ENCODE measurements around the gene UTRN. TPM values are rescaled to one million over a fixed set of nuclear protein-coding genes. Genes with fewer than 3 reads are reported as not detected.

The UTRN gene
- total RNA-seq = 10 to 100 TPM; 88.3 to 89.5 TPM
- long read RNA-seq, partial matches to known transcripts = 4 of 12 reads
- long read RNA-seq, other reads (novel, unspliced or antisense) = 8 of 12 reads

DNA sequence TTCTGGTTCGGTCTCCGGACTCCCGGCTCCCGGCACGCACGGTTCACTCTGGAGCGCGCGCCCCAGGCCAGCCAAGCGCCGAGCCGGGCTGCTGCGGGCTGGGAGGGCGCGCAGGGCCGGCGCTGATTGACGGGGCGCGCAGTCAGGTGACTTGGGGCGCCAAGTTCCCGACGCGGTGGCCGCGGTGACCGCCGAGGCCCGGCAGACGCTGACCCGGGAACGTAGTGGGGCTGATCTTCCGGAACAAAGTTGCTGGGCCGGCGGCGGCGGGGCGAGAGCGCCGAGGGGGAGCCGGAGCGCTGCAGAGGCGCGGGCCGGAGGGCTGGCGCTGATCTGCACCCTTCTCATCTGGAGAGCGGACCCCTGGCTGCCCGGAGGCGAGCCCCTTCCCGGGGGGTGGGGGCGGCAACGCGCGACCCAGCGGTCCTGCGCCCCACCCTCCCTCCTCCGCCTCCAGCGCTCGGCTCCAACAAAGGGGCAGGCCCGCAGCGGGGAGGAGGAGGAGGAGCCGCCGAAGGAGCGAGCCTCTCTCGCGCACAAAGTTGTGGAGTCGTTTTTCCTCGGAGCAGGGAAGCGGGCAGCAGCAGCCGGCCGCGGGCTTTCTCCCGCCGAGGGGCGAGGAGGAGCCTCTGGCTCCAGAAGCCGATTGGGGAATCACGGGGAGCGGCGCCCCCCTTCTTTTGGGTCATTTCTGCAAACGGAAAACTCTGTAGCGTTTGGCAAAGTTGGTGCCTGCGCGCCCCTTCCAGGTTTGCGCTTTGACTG, at the start of gene UTRN:
Gene UTRN (plus strand): TSS at position 553 of the 765 bp plus-strand sequence. CDS start 6,494 bp downstream, outside the sequence.
- peak; percentile 77 to 80 for DNase-seq
- ATAC-seq = peak; percentile 78
- intact Hi-C loops (cut with DNase I, micrococcal nuclease) = no loop called here

DNA sequence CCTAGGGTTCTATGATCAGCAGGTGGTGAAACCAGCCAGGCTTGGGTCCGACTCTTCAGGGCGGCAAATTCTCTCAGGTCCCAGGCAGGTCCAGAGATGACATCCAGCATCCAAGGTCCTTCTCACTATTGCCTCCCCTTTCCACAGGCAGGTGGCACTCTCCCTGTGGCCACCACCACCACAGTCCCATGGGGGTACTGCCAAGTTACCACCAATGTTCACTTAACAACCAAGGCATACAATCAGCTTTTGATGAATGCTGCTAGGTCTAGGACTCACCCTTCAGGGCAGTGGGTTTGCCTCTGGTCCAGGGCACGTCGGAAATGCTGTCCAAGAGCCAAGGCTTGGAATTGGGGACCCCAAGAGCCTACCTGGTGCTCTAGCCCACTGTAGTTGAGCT, 40.4 kb upstream of the UTRN start:
- no peak for DNase-seq
- intact Hi-C loops (cut with DNase I, micrococcal nuclease) = no loop called here
- ATAC-seq = no peak

DNA sequence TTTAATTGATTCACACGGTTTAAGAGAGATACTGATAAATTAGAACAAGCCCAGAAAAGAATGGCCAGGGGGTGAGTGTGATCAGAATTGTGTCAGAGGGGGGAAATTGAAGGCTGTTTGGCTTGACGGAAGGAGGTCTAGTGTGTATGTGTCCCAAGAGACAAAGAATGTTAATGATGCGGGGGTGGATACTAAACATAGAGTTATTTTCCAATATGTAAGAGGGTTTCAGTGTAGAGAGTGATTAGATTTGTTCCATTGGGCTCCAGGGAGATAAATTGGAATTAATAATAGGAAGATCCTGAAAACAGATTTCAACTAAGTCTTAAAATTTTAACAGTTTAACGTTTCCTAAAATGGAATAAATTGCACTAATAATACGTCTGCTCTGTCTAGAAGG, 38.1 kb upstream of the UTRN start:
- intact Hi-C loops (cut with DNase I, micrococcal nuclease) = no loop called here
- no peak for DNase-seq
- ATAC-seq = no peak

DNA sequence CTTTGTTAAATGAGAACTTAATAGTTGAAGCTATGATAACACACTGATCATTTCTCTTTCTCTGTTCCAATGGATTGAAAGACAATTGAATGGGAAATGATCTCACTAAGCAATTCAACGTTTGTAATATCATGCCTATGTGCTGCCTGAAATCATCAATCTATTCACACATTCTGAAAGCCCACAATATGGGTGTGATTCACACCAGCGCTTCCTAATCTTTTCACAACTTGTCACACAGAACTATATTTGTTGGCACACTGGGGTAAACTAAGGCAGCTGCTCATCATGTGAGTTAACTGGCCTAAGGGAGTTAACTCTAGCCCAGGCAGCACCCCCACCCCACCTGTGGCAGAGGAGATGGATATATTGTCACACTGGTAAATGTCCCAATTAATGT, 37.1 kb upstream of the UTRN start:
- DNase-seq = no peak
- no peak for ATAC-seq
- intact Hi-C loops (cut with DNase I, micrococcal nuclease) = no loop called here

DNA sequence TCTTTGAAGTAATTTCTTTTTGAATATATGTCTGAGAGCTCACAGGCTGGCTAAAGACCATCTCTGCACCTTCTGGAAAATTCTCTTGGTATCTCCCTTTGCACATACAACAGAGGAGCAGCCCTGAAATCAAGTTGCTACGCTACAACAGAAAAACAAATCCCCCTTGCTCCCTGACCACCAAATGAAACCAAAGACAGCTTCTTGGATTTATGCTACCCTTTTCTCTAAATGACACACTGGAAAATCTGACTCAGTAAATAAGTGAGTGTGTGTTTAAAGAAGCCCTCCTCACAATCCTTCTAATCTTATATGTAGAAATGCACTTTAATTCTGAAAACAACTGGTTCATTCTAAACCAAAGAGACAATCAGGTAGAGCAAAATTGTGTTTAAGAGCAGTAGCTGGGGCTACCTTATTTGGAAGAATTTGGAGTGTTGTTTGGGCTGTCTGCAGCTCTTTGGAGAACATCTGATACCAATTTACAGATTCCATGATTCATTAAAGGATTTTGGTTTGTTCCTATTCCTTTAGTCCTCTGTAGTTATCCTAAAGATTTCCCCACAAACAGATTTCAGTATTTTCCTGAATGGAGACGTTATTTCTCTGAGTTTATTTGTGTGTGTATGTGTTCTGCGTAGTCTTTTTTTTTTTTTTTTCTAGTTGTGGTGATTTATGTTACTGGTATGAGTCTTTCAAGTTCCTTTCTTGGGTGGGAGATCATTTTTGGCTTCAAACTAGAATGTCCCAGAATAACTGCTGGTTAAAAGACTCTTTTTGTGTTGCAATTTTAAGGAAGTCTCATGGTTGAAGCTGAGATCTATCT, 36.4 kb upstream of the UTRN start:
- intact Hi-C loops (cut with DNase I, micrococcal nuclease) = no loop called here
- ATAC-seq (no peak), DNase-seq (no peak)

DNA sequence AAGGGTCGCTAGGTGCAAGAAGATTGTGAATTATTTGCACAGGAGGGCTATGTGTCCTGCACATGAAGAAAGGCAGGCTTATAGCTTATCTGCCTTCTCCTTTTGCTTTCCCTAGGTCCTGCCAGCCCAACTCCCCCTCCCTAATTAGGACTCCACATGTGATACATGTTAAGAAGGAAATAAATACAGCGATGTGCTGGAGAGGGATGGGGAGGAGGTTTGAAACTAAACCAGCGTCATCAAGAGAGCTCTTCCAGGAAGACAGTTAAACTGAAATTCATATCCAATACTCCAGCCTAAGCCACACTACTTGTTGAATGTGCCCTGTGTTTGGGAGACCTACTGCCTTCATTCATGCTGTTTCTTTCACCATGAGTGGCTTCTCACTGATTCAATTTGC, 34.9 kb upstream of the UTRN start:
- intact Hi-C loops (cut with DNase I, micrococcal nuclease) = no loop called here
- ATAC-seq = no peak
- DNase-seq = no peak

DNA sequence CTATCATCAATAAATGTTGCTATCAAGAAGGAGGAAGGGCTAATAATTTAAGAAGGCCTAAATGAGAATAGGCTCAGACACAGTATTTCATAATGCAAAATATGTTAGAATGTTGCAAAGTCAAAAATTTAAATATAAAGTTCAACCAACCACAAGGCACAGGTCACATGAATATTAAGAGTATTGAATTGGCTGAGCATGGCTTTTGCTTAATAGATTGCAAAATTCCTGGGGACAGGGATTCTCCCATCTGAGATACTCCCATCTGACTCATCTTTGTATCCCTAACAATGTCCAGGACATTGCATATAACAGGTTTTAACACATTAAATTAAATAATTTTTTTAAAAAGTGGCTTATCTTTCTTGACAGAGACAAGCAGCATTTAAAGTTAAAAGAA, 32.9 kb upstream of the UTRN start:
- intact Hi-C loops (cut with DNase I, micrococcal nuclease) = no loop called here
- DNase-seq = no peak
- no peak for ATAC-seq

DNA sequence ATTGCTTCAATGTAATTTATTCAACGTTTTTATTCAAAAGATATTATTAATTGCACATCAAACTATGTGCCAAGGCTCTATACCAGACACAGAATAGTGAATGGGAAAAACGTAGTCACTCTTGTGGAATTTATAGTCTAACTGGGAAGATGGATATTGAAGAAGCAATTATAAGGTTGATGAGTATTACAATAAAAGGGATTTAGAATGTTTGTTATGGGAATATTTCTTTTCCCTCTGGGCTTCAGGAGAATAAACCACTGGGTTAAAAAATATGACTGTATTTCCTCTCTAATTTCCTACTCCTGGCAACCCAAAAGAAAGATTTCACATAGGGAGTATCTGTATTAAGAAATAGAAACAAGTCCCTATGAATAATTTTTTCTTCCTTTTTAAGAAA, 25.1 kb upstream of the UTRN start:
- intact Hi-C loops (cut with DNase I, micrococcal nuclease) = no loop called here
- ATAC-seq (no peak), DNase-seq (no peak)

DNA sequence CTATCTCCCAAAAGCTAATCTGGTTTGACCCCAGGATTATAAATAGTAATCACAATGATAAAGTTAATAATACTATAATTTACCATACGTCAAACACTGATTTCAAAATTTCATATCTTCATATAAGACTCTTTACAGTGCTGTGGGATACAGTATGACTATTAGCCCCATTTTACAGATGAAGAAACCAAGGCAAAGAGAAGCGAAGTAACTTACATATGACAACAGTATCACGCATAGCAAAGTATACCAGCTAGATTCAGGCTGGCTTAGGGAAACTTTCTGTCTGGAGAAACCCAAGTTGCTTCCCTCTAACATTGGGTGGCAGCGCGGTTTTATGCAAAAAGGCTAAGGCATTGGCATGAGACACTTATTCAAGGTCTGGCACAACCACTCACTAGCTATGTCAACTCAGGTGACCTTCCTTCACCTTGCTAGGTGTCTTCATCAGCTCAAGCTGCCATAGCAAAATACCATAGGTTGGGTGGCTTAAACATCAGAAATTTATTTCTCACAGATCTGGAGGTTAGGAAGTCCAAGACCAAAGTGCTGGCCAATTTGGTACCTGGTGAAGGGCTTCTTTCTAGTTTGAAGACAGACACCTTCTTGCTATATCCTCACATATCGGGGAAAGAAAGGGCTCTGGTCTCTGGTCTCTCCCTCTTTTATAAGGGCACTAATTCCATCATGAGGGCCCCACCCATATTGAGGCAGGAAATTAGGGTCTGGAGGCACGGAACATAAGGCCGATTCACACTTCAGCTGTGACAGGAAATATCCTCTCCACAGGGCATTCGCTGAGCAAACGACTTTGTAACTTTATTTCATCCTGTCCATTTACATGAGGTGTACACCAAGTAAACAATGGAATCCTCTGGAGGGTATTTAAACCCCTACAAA, 22.4 kb upstream of the UTRN start:
- DNase-seq = peak in 1 of 2 donors; percentile 34
- intact Hi-C loops (cut with DNase I, micrococcal nuclease) = no loop called here
- ATAC-seq = peak; percentile 74

DNA sequence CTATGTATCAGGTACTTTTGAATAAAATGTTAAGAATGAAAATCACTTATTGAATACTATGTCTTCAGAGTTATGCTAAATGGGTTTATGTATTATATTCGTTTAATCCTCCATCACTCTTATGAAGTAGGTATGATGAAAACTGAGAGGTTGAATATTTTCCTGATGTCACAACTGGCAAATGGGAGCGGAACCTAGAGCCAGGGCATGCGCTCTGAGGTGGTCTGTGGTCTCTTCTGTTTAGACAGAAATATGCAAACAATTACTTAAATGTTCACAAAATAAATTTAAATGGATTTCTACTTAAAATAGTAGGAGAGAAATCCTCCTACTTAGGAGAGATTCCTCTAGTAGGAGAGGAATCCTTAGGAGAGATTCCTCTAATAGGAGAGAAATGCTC, 21.3 kb upstream of the UTRN start:
- DNase-seq (no peak), ATAC-seq (no peak)
- intact Hi-C loops (cut with DNase I, micrococcal nuclease) = no loop called here

DNA sequence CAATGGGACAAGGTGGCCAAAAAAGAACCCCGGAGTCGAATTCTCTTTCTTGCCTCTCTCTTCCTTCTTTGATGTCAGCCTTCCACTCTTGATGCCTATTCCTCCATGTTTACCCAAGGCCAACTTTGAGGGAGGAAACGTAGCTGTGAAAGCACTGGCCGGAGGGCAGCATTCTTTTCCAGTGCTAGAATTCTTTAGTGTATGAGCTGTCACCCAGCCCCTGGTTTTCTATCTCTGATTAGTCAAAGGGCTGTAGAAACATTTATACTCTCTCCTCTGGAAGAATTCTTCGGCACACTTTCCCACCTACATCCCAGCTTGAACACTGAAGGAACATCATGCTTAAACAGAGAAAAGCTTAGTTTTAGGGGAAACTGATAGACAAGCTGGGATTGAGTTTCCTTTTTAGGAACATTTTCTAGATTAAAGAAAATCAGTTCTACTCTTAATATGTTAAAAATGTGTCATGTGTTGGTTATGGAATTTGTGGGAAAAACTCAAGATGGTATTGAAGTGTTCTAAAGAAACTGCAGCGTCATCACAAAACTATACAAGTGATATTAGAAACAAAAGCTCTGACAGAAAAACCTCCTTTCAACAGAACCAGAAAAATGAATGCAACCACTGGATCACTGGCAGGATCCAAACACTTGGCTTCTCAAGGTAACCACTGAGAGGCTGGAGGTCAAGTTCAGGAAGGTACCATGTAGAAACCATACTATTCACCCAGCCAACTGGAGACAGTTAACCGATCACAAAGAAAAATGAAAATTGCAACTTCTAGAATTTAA, 20.7 kb upstream of the UTRN start:
- intact Hi-C loops (cut with DNase I, micrococcal nuclease) = no loop called here
- ATAC-seq (no peak), DNase-seq (no peak)

DNA sequence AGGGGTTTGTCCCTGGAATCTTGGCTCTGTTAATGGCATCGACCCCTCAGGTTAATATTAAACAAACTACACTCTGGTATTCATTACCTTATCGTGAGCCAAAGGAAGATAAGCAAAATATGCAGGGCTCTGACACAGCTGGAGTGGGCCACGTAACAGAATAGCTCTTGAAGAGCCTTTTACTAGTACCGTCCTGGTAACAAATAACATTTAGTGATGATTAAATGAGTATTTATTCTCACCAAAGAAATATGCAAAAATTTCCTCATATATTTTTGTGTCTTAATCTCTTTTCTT, 20.1 kb upstream of the UTRN start:
- intact Hi-C loops (cut with DNase I, micrococcal nuclease) = no loop called here
- DNase-seq (no peak), ATAC-seq (no peak)

DNA sequence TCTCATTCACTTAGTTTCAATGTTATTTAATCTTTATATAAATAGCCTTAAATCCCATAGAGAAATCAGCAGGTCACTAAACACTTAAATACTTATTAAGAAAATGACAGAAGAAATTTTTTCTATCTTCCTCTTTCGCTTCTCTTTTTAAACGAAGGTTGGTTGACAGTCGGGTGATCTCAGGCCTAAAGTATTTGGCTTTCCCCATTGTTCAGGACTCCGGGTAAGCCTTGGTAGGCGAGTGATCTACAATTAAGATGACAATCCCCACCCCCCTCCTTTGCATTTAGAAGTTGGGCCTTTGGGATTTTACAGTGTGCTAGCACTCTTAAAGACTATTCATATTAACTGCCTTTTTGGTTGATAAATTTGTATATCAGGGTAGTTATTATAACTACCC, 19.7 kb upstream of the UTRN start:
- DNase-seq (no peak), ATAC-seq (no peak)
- intact Hi-C loops (cut with DNase I, micrococcal nuclease) = no loop called here

DNA sequence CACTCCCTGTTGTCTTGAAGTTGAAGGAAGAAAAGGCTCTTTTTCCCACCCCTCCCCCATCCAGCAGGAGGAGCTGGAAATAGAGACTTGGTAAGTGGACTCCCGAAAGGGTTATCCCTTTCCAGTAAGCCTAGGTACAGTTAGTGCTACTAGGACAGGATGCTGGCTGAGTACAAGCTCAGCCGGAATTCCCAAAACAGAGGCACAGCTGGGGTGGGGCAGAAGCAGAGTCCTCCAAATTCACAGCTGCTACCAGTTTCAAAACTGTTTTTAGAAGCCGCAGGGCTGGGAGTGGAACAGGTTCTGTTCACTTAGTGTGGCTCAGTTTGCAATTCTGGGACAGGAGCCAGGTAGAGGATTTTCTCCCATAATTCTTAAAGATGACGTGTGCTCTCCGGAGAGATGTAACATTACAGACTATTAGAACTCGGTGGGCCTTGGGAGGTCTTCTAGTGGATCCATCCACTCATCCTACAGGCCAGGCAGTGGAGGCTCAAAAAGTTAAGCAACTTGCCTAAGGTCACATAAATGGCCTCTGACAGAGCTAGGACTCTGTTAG, 19.0 kb upstream of the UTRN start:
- ATAC-seq (no peak), DNase-seq (peak in 1 of 2 donors; percentile 11)
- intact Hi-C loops (cut with DNase I, micrococcal nuclease) = no loop called here

DNA sequence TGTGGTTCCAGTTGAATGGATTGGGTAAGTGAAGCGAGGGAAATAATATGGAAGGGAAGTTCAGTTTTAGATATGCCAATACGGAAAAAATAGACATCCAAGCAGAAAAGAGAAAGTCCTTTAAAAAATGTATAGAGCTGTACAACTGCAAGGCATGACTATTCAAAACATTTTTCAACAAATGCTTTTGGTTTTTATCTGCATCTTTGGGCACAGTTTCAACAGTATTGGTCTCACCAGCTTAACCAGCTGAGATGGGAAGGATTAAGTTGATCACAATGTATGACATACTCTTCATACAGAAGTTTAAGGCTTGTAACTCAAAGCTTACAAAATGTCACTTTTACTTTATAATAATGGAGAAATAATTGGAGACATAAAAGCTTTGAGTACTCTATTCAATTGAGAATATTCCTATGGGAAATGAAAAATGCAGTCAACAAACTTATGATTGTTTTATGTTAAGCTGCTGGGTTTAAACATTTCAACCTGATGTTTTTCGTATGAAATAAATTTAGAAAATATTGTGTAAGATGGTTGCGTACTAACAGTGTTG, 16.3 kb upstream of the UTRN start:
- ATAC-seq (no peak), DNase-seq (no peak)
- intact Hi-C loops (cut with DNase I, micrococcal nuclease) = no loop called here

DNA sequence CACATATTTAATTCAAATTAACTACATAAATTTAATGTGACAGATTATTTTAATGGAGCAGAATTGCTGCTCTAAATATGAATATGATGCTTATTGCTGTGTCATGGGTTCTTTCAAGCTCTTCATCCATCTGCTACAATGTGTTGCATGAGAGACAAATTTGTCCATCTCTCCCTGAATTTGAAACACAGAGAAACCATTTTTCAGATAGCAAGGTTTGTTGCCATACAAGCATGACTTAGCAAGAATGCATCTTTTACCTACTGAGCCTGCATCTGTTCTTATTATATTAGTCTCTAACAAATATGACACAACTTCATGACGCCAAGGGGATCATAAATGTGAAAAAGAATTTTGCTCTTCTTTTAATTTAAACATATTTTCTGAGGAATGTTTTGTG, 8.0 kb upstream of the UTRN start:
- DNase-seq = no peak

DNA sequence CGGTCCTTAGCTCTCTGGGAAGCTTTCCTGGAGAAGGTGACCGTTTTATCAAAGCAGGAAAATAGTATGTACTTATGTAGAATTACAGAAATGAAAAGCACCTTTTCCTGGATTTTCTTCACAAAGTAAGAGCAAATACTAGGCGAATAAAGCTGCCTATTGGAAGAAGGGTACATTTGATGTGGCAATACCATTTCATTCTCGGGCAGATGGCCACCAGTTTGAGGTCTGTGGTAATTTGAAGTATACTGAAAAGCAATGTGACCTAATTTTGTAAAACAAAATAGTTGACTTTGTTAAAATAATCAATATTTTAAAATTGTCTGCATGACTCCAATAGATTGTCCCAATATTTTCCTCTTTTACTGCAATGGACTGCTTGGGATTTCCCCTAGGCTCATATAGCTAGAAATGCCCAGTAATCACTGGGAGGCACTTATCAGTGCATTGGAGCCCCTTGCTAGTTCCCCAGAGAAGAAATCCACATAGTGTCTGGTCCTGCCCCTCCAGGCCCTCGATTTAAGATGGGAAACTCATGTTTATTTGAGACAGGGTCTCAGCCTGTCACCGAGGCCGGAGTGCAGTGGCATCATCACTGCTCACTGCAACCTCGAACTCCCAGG, 7.4 kb upstream of the UTRN start:
- DNase-seq (no peak), ATAC-seq (no peak)
- intact Hi-C loops (cut with DNase I, micrococcal nuclease) = loop anchor here in 1 of 2 donors (10.0 kb wide), 1 partner anchor 207 kb away; no protein-coding TSS in a partner anchor

More for the DNA sequence above, 8.0 kb upstream of the UTRN start:
- no peak for ATAC-seq
- intact Hi-C loops (cut with DNase I, micrococcal nuclease) = loop anchor here in 1 of 2 donors (10.0 kb wide), 1 partner anchor 208 kb away; no protein-coding TSS in a partner anchor
